HG03108 (cell line): ENCODE results near the gene EIF2S1.
"Not testable (repeated sequence)": the region's sequence is repeated elsewhere in the genome, so short reads cannot be mapped to it uniquely, and the experiment has no call there.

ENCODE experiments used
- ATAC-seq: cut with Tn5 transposase; IDR thresholded peaks from one replicate; pipeline ENCODE4 v1.9.1; 2021; ENCODE audit warnings: moderate library complexity; ENCODE audit not compliant: unreplicated experiment

Gene EIF2S1

GRCh38 chr14:67359775-67360469 is at the start of gene EIF2S1, which contains the start of gene ATP6V1D:
TSS of gene EIF2S1 (plus strand) at chr14:67360328. CDS start at chr14:67364768, 4,440 bp downstream.
TSS of gene ATP6V1D (minus strand) at chr14:67359804. CDS start at chr14:67359698, 106 bp downstream.
- ATAC-seq, result peak; percentile 92

- ATAC-seq, result no peak
Measured at GRCh38 chr14:67311868-67312267, 48.3 kb upstream of the EIF2S1 start.

GRCh38 chr14:67313153-67313552 is 47.0 kb upstream of the EIF2S1 start:
- no peak for ATAC-seq

- ATAC-seq, result no peak
Measured at GRCh38 chr14:67317822-67318221, 42.3 kb upstream of the EIF2S1 start.

GRCh38 chr14:67319142-67319541 is 41.0 kb upstream of the EIF2S1 start:
- no peak for ATAC-seq

GRCh38 chr14:67329666-67330065 is 30.5 kb upstream of the EIF2S1 start:
- not testable (repeated sequence) for ATAC-seq

GRCh38 chr14:67331368-67332125 is 28.6 kb upstream of the EIF2S1 start:
- ATAC-seq, result no peak

- no peak for ATAC-seq
Measured at GRCh38 chr14:67332468-67332867, 27.7 kb upstream of the EIF2S1 start.

GRCh38 chr14:67335781-67336180 is 24.3 kb upstream of the EIF2S1 start:
- ATAC-seq, result no peak

GRCh38 chr14:67341231-67341630 is 18.9 kb upstream of the EIF2S1 start:
- not testable (repeated sequence) for ATAC-seq

- no peak for ATAC-seq
Measured at GRCh38 chr14:67343601-67344230, 16.4 kb upstream of the EIF2S1 start.

- ATAC-seq, result no peak
Measured at GRCh38 chr14:67345583-67345982, 14.5 kb upstream of the EIF2S1 start.

- ATAC-seq, result no peak
Measured at GRCh38 chr14:67352055-67352454, 8.1 kb upstream of the EIF2S1 start.

- ATAC-seq, result no peak
Measured at GRCh38 chr14:67357186-67357968, 2.8 kb upstream of the EIF2S1 start.

- no peak for ATAC-seq
Measured at GRCh38 chr14:67357969-67358354, 2.2 kb upstream of the EIF2S1 start.

- no peak for ATAC-seq
Measured at GRCh38 chr14:67358924-67359774, 979 bp upstream of the EIF2S1 start.

- peak; percentile 17 for ATAC-seq
Measured at GRCh38 chr14:67360470-67361206, 510 bp downstream of the EIF2S1 start.

- ATAC-seq, result no peak
Measured at GRCh38 chr14:67365476-67365875, 5.3 kb downstream of the EIF2S1 start.

GRCh38 chr14:67370830-67371229 is 10.7 kb downstream of the EIF2S1 start:
- no peak for ATAC-seq
